Measurements from ENCODE around the gene MADCAM1. TPM values are rescaled to one million over a fixed set of nuclear protein-coding genes. Genes with fewer than 3 reads are reported as not detected.

Gene MADCAM1
- total and polyA plus RNA-seq, 2 of the 8 experiments (the other 6 are each of a cell fraction or from before 2014, with no cell fraction given) = 2.3 to 3.0 TPM

DNA sequence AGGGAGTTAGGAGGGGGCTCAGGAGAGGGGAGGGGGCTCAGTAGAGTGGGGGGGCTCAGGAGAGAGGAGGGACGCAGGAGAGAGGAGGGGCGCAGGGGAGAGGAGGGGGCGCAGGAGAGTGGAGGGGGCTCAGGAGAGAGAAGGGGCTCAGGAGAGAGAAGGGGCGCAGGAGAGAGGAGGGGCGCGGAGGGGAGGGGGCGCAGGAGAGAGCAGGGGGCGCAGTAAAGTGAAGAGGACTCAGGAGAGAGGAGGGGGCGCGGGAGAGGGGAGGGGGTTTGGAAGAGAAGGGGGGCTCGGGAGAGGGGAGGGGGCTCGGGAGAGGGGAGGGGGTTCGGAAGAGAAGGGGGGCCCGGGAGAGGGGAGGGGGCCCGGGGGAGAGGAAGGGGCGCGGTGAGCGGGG lies 700 bp downstream of the MADCAM1 start (continued):
- no peak for TF ChIP-seq HDAC6 (IDR thresholded peaks at IDR 0.05; ENCODE audit: low read depth, low read length)
- TF ChIP-seq SP2 (IDR thresholded peaks at IDR 0.05; ENCODE audit: low read length) = no peak
